ENCODE measurements around the gene ASPA.

Gene ASPA

GRCh38 chr17:3503285-3503684 is 27.5 kb downstream of the ASPA start (continued):
- no peak for TF ChIP-seq ZSCAN5A (tag by site-specific recombination; IDR thresholded peaks at IDR 0.05)
- no peak for TF ChIP-seq ZNF114 (tag by site-specific recombination; IDR thresholded peaks at IDR 0.05)
- no peak for TF ChIP-seq ZNF610 (tag by site-specific recombination; IDR thresholded peaks at IDR 0.05; ENCODE audit: borderline replicate concordance)
- TF ChIP-seq TCF7L2 (IDR thresholded peaks at IDR 0.05; ENCODE audit: borderline replicate concordance, low read depth, low read length), result no peak
- TF ChIP-seq HOXA7 (CRISPR knock-in tag; IDR thresholded peaks at IDR 0.05; ENCODE audit: borderline replicate concordance), result no peak

DNA sequence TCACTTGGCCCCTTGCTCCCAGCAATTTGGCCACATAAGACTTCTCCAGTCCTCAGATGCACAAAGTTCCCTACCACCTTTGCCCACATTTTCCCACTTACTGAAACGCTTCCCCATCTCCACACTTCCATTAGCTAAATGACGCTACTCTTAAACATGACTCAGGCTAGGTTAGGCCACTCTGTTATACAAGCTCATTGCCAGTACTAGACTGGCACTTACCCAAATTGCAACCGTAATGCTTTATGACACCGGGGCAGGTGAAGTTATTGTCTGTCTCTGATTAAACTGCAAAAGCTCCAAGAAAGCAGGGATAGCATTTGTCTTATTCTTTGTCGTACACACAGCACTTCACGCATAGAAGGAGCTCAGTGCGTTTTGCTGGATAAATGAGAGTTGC is 29.2 kb downstream of the ASPA start:
- POLR2A ChIA-PET, result no interaction called here
- Histone ChIP-seq H3K36me3 (ENCODE audit: control insufficient read depth in 2 of 2, insufficient read depth in 1 of 2, low read length in 2 of 2) (no peaks in the 10 kb centered on the region), H3K9me3 (ENCODE audit: control insufficient read depth, insufficient read depth, low read depth, low read length) (no peaks in the 10 kb centered on the region; the same call in 1 of the 2 replicates), H3K4me1 (ENCODE audit: control insufficient read depth, insufficient read depth, low read length) (no peaks in the 10 kb centered on the region), H3K4me3 (ENCODE audit: low read depth, low read length) (no peak overlapping the region), H3K27ac (ENCODE audit: extremely low read depth, low read depth, low read length) (no peak overlapping the region)
- no peak for TF ChIP-seq ZNF121 (tag by site-specific recombination; IDR thresholded peaks at IDR 0.05)
- no peak for TF ChIP-seq ZNF777 (tag by site-specific recombination; IDR thresholded peaks at IDR 0.05; ENCODE audit: borderline replicate concordance)
- no peak for TF ChIP-seq ZIC2 (tag by site-specific recombination; IDR thresholded peaks at IDR 0.05)
- TF ChIP-seq ZNF670 (tag by site-specific recombination; IDR thresholded peaks at IDR 0.05; ENCODE audit: low read depth), result no peak
- TF ChIP-seq ZNF324 (tag by site-specific recombination; IDR thresholded peaks at IDR 0.05), result no peak
- no peak for TF ChIP-seq ZBTB20 (tag by site-specific recombination; IDR thresholded peaks at IDR 0.05)
- TF ChIP-seq ZNF600 (tag by site-specific recombination; IDR thresholded peaks at IDR 0.05), result no peak
- TF ChIP-seq ZNF174 (tag by site-specific recombination; IDR thresholded peaks at IDR 0.05), result no peak
- no peak for TF ChIP-seq ZNF660 (tag by site-specific recombination; IDR thresholded peaks at IDR 0.05)
- CTCF ChIA-PET, result no interaction called here

- H3K9me3 ChIP-seq (ENCODE audit: control insufficient read depth, insufficient read depth, low read depth, low read length), result no peaks in the 10 kb centered on the region; the same call in 1 of the 2 replicates
- ChIA-PET CTCF (no interaction called here), POLR2A (no interaction called here)
- no peak for TF ChIP-seq ZNF302 (tag by site-specific recombination; IDR thresholded peaks at IDR 0.05; ENCODE audit: low read depth)
- no peak for TF ChIP-seq ZNF223 (tag by site-specific recombination; IDR thresholded peaks at IDR 0.05)
- TF ChIP-seq ZNF561 (tag by site-specific recombination; IDR thresholded peaks at IDR 0.05; ENCODE audit: borderline replicate concordance), result no peak
- no peak for TF ChIP-seq GLIS2 (tag by site-specific recombination; IDR thresholded peaks at IDR 0.05)
- TF ChIP-seq ZNF433 (tag by site-specific recombination; IDR thresholded peaks at IDR 0.05; ENCODE audit: low read depth), result no peak
- no peak for TF ChIP-seq ZNF174 (tag by site-specific recombination; IDR thresholded peaks at IDR 0.05)
- TF ChIP-seq ZNF292 (tag by site-specific recombination; IDR thresholded peaks at IDR 0.05; ENCODE audit: borderline replicate concordance, low read depth), result no peak
- no peak for TF ChIP-seq ZNF488 (tag by site-specific recombination; IDR thresholded peaks at IDR 0.05)
- TF ChIP-seq SP7 (tag by site-specific recombination; IDR thresholded peaks at IDR 0.05), result no peak
- TF ChIP-seq, protein P1, sequence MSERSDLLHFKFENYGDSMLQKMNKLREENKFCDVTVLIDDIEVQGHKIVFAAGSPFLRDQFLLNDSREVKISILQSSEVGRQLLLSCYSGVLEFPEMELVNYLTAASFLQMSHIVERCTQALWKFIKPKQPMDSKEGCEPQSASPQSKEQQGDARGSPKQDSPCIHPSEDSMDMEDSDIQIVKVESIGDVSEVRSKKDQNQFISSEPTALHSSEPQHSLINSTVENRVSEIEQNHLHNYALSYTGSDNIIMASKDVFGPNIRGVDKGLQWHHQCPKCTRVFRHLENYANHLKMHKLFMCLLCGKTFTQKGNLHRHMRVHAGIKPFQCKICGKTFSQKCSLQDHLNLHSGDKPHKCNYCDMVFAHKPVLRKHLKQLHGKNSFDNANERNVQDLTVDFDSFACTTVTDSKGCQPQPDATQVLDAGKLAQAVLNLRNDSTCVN (tag by site-specific recombination; optimal IDR thresholded peaks at IDR 0.05), result no peak
- no peak for TF ChIP-seq KLF1 (tag by site-specific recombination; IDR thresholded peaks at IDR 0.05)
- no peak for TF ChIP-seq ZNF48 (tag by site-specific recombination; IDR thresholded peaks at IDR 0.05)
- TF ChIP-seq KLF9 (tag by site-specific recombination; IDR thresholded peaks at IDR 0.05; ENCODE audit: low read depth), result no peak
- TF ChIP-seq ZNF211 (tag by site-specific recombination; IDR thresholded peaks at IDR 0.05; ENCODE audit: low read depth), result no peak
- no peak for TF ChIP-seq ZNF248 (tag by site-specific recombination; IDR thresholded peaks at IDR 0.05)
- TF ChIP-seq ZNF623 (tag by site-specific recombination; IDR thresholded peaks at IDR 0.05), result no peak
- TF ChIP-seq RBAK (tag by site-specific recombination; IDR thresholded peaks at IDR 0.05), result no peak
- no peak overlapping the region for H3K4me3 ChIP-seq (ENCODE audit: low read depth, low read length)
- no peak overlapping the region for H3K27ac ChIP-seq (ENCODE audit: extremely low read depth, low read depth, low read length)
- H3K4me1 ChIP-seq (ENCODE audit: control insufficient read depth, insufficient read depth, low read length), result no peaks in the 10 kb centered on the region
- H3K36me3 ChIP-seq (ENCODE audit: control insufficient read depth in 2 of 2, insufficient read depth in 1 of 2, low read length in 2 of 2), result no peaks in the 10 kb centered on the region
Observed at GRCh38 chr17:3506054-3506453, 30.3 kb downstream of the ASPA start.
